ENCODE data around the gene TMC5. TPM values are rescaled to one million over a fixed set of nuclear protein-coding genes. Genes with fewer than 3 reads are reported as not detected.
"Not testable (repeated sequence)": the region's sequence is repeated elsewhere in the genome, so short reads cannot be mapped to it uniquely, and the experiment has no call there.

Gene TMC5
- total RNA-seq, 1 experiment from 2014 or later: 3.5 TPM

- Histone ChIP-seq H3K27ac (ENCODE audit: low read depth, low read length, poor library complexity, severe bottlenecking) (no peak overlapping the region), H3K4me3 (ENCODE audit: low read depth, low read length, poor library complexity, severe bottlenecking) (peak overlapping the region; percentile 49), H3K27me3 (replicated peaks; ENCODE audit: insufficient read depth, low read depth, low read length, poor library complexity) (peaks cover 16% of the 10 kb centered on the region), H3K9me3 (ENCODE audit: low read depth, low read length, poor library complexity, severe bottlenecking) (no peaks in the 10 kb centered on the region), H3K4me1 (ENCODE audit: insufficient read depth, low read length, poor library complexity, severe bottlenecking) (no peaks in the 10 kb centered on the region), H3K36me3 (ENCODE audit: insufficient read depth, low read length, poor library complexity, severe bottlenecking) (no peaks in the 10 kb centered on the region)
- BruUV-seq (replicated peaks): no TSS peak
- ChIA-PET POLR2A (ENCODE audit: low non-redundant PET) (no interaction called here), CTCF (interaction anchor here (0.6 kb wide), 1 partner anchor 154 kb away, joined by 4 read pairs; no protein-coding TSS in a partner anchor)
- DNase-seq (ENCODE audit: low spot score): no peak
- intact Hi-C loops (cut with micrococcal nuclease; ENCODE audit: unreplicated experiment): no loop called here
- no peak for TF ChIP-seq EZH2 (IDR thresholded peaks at IDR 0.05; ENCODE audit: borderline replicate concordance, low read depth, low read length, poor library complexity, severe bottlenecking)
- TF ChIP-seq CTCF (conservative IDR thresholded peaks at IDR 0.05; ENCODE audit: low read depth, low read length): no peak
Measured at GRCh38 chr16:19411298-19411697, 6.4 kb upstream of the TMC5 start.

- POLR2A ChIA-PET (ENCODE audit: low non-redundant PET); H3K4me1 ChIP-seq (ENCODE audit: insufficient read depth, low read length, poor library complexity, severe bottlenecking); BruUV-seq (replicated peaks); H3K9me3 ChIP-seq (ENCODE audit: low read depth, low read length, poor library complexity, severe bottlenecking); H3K36me3 ChIP-seq (ENCODE audit: insufficient read depth, low read length, poor library complexity, severe bottlenecking); intact Hi-C loops (cut with micrococcal nuclease; ENCODE audit: unreplicated experiment); DNase-seq (ENCODE audit: low spot score); H3K27ac ChIP-seq (ENCODE audit: low read depth, low read length, poor library complexity, severe bottlenecking); CTCF ChIA-PET; H3K4me3 ChIP-seq (ENCODE audit: low read depth, low read length, poor library complexity, severe bottlenecking): not testable (repeated sequence)
- peaks cover 16% of the 10 kb centered on the region for H3K27me3 ChIP-seq (replicated peaks; ENCODE audit: insufficient read depth, low read depth, low read length, poor library complexity)
Measured at GRCh38 chr16:19412055-19412454, 5.6 kb upstream of the TMC5 start.

GRCh38 chr16:19415461-19415860 is 2.2 kb upstream of the TMC5 start:
- CTCF ChIA-PET: no interaction called here
- H3K4me1 ChIP-seq (ENCODE audit: insufficient read depth, low read length, poor library complexity, severe bottlenecking): no peaks in the 10 kb centered on the region
- intact Hi-C loops (cut with micrococcal nuclease; ENCODE audit: unreplicated experiment): no loop called here
- DNase-seq (ENCODE audit: low spot score): no peak
- H3K4me3 ChIP-seq (ENCODE audit: low read depth, low read length, poor library complexity, severe bottlenecking): no peak overlapping the region
- H3K9me3 ChIP-seq (ENCODE audit: low read depth, low read length, poor library complexity, severe bottlenecking): no peaks in the 10 kb centered on the region
- no peak overlapping the region for H3K27ac ChIP-seq (ENCODE audit: low read depth, low read length, poor library complexity, severe bottlenecking)
- peaks cover 14% of the 10 kb centered on the region for H3K27me3 ChIP-seq (replicated peaks; ENCODE audit: insufficient read depth, low read depth, low read length, poor library complexity)
- no TSS peak for BruUV-seq (replicated peaks)
- POLR2A ChIA-PET (ENCODE audit: low non-redundant PET): interaction anchor here (0.6 kb wide), 1 partner anchor 329 kb away, joined by 3 read pairs; no protein-coding TSS in a partner anchor
- no peaks in the 10 kb centered on the region for H3K36me3 ChIP-seq (ENCODE audit: insufficient read depth, low read length, poor library complexity, severe bottlenecking)
- TF ChIP-seq CTCF (conservative IDR thresholded peaks at IDR 0.05; ENCODE audit: low read depth, low read length) (no peak), EZH2 (IDR thresholded peaks at IDR 0.05; ENCODE audit: borderline replicate concordance, low read depth, low read length, poor library complexity, severe bottlenecking) (no peak)

- H3K36me3 ChIP-seq (ENCODE audit: insufficient read depth, low read length, poor library complexity, severe bottlenecking): no peaks in the 10 kb centered on the region
- peaks cover 9% of the 10 kb centered on the region for H3K27me3 ChIP-seq (replicated peaks; ENCODE audit: insufficient read depth, low read depth, low read length, poor library complexity)
- no peaks in the 10 kb centered on the region for H3K9me3 ChIP-seq (ENCODE audit: low read depth, low read length, poor library complexity, severe bottlenecking)
- intact Hi-C loops (cut with micrococcal nuclease; ENCODE audit: unreplicated experiment): no loop called here
- TF ChIP-seq CTCF (conservative IDR thresholded peaks at IDR 0.05; ENCODE audit: low read depth, low read length): no peak
- no peak for TF ChIP-seq EZH2 (IDR thresholded peaks at IDR 0.05; ENCODE audit: borderline replicate concordance, low read depth, low read length, poor library complexity, severe bottlenecking)
- no peak overlapping the region for H3K27ac ChIP-seq (ENCODE audit: low read depth, low read length, poor library complexity, severe bottlenecking)
- BruUV-seq (replicated peaks): no TSS peak
- DNase-seq (ENCODE audit: low spot score): no peak
- H3K4me3 ChIP-seq (ENCODE audit: low read depth, low read length, poor library complexity, severe bottlenecking): no peak overlapping the region
- no peaks in the 10 kb centered on the region for H3K4me1 ChIP-seq (ENCODE audit: insufficient read depth, low read length, poor library complexity, severe bottlenecking)
- ChIA-PET POLR2A (ENCODE audit: low non-redundant PET) (no interaction called here), CTCF (no interaction called here)
Measured at GRCh38 chr16:19415918-19416317, 1.8 kb upstream of the TMC5 start.

Data from A673 (cell line).